Stimulated activated CD8-positive, alpha-beta memory T cell treated with anti-CD3 and anti-CD28 coated beads, Interleukin-4, amount 100 ng/mL, for 48 hours (primary cell): Measurements from ENCODE around the gene LDHD.
"Not testable (repeated sequence)": the region's sequence is repeated elsewhere in the genome, so short reads cannot be mapped to it uniquely, and the experiment has no call there.

Source experiments
- DNase-seq: peaks from one replicate; pipeline ENCODE4 v3.0.0-alpha.2; 2020

LDHD gene

DNA sequence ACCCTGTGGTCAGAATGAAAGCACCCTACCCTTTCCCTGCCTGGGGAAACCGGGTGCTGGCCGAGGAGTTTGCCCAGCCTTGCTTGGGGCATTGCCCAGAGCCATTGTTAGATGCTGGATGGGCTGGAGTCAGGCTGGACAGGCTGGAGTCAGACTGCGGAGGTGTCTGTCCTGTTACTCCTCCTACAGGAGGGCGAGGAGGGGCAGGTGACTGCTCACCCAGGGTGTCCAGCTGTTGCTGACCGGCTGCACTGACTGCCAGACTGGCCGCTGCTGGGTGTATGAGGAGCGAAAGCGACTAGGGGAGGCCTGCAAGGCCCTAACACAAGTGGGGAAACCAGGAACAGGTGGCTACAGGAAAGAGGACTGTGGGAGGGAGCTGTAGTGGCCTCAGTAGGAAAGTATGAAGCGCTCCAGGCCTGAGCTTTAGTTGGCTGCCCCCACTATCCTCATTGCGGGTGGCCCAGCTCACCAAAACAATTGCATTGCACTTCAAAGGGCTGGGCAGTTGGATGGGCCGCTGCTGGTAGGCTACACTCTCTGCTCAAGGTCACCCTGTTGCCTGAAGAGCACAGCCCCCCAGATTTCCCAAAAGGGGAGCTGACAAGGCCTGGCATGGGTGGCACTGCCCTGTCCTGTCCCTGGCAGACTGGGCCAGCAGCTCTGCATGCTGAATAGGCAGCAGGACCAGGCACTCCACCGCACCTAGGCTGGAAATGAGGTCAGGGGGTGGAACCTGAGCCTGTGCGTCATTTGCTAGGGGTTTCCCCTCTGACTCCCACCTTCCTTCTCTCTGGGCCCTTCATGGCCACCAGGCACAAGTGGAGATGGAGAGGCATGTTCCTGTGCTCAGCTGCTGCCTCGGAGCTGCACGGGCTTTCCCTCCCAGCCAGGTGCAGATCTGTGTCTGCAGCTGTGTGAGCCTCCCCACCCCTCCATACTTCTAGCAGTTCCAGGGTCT lies 18.4 kb downstream of the LDHD start:
- peak; percentile 82 for DNase-seq

DNA sequence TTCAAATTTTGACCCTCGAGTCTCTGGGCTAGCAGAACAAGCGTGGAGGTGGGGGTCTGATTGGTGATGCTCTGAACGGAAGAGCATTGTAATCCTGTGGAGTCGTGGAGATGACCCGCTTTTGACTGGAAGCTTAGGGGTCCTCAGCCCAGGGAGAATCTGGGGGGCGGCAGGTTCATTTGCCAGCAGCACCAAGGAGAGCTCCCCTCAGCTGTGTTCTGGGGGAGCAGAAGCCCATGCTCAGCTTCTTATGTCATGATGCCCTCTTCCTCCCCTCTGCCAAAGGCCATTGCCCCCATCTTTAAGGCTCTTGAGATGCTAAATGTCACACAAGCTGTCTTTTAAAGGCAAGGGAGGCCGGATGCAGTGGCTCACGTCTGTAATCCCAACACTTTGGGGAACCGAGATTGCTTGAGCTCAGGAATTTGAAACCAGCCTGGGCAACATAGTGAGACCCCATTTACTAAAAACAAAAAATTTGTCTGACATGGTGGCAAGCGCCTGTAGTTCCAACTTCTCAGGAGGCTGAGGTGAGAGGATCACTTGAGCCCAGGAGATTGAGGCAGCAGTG lies 19.3 kb downstream of the LDHD start:
- DNase-seq = no peak

DNA sequence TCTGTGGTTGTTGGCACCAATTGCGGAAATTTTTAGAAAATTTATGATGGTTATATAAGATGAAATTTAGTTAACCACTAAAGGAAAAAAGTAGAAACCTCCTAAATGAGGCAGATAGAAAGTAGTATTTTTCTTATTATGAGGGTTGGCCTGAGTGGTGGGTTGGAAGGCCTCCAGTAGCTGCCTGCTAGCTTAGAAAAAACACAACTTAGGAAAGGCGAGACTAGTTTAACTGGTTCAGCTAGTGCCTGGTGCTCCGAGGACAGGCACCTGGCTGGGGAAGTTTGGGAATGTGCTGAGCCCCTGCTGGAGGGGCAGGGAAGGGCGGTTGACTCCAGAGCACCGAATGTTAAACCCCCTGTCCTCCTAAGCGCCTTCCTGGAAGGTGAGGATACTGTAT lies 19.9 kb downstream of the LDHD start:
- DNase-seq = no peak

DNA sequence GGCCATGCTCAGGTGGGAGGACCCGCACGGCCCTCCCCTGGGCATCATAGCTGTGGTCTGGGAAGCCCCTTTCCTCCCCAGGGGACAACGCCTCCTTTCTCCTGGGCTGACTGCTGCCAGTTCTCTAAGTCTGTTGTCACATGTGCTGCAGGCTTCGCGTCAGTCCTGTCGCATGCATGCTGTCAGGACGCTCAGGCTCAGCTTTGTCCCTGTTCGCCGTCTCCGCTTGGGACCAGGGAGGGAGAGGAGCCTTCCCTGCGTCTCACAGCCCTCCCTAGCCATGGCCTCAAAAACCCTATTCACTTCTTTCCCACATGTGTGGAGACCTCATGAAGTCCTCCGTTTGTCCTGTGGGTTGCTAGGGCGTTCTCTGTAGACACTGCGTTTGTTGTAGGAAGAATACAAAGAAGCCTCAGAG lies 21.4 kb downstream of the LDHD start:
- no peak for DNase-seq

DNA sequence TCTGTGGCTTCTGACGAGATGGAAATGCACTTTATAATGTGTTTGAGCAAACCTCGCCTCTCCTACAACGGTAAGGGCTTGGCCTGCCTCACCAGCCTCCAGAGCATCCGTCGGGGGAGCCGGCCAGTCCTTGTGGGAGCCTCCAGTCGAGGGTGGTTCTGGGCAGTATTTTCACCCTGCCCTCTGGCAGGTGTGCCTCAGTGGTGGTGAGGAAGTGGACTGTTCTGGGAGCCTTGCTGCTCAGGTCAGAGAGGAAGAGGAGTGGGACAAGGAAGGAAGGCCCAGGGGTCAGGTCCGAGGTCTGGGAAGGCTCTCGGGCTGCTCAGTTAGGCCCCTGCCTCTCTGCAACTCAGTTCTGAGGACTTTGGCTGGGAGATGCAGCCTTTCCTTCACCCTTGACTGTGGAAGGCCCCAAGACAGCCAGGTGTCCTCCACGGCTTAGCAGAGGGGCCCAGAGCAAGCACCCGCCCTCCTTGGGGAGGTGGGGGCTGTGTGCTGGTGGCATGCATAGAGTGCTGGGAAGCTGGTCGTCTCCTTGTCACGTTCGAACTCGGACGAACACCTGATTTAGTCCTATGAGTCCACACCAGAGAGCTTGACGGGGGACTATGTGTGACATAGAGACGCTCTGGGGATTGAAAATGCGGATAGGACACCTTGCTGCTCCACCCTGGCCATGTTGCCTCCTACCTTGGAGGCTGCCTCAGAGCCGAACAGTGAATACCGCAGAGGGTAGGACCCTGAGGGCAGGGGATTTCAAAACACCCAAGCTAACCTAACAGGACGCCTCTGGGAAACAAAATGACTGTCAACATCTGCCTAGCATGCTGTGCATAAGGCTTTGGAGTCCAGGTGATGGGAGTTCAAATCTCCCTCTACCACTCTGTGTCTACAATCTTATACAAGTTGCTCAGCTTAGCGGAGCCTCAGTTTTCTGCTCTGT lies 22.7 kb downstream of the LDHD start:
- DNase-seq = no peak

DNA sequence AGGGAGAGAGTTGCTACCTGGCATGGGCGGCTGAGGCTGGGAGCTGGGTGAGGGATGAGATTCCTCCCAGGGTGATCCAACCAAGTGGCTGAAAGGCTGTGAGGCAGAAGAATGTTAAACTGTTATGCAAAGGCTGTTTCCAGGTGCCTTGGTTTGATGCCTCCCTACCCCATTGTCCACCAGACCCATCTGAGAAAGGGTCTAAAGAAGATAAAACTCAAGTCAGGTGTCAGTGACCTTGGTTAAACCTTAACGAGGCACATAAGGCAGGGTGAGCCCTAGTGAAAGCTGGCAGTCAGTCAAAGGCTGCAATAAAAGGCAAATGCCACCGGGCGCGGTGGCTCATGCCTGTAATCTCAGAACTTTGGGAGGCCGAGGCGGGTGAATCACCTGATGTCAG lies 23.8 kb downstream of the LDHD start:
- DNase-seq = no peak

DNA sequence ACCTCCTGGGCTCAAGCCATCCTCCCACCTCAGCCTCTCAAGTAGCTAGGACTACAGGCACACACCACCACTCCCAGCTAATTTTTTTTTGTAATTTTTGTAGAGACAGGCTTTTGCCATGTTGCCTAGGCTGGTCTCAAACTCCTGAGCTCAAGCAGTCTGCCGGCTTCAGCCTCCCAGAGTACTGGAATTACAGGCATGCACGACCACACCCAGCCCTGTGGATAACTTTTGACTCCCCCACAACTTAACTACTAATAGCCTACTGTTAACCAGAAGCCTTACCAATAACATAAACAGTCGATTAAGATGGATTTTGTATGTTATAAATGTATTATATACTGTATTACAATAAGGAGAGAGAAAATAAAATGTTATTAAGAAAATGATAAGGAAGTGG lies 25.0 kb downstream of the LDHD start:
- not testable (repeated sequence) for DNase-seq

DNA sequence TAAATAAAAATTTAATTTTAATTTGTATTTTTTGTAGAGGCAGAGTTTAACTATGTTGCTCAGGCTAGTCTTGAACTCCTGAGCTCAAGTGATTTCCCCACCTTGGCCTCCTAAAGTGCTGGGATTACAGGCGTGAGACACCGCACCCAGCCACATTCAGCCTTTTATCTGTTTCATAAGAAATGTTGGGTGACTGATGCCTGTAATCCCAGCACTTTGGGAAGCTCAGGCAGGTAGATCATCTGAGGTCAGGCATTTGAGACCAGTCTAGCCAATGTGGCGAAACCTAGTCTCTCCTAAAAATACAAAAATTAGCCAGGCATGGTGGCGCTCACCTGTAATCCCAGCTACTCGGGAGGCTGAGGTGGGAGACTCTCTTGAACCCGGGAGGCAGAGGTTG lies 25.7 kb downstream of the LDHD start:
- not testable (repeated sequence) for DNase-seq

DNA sequence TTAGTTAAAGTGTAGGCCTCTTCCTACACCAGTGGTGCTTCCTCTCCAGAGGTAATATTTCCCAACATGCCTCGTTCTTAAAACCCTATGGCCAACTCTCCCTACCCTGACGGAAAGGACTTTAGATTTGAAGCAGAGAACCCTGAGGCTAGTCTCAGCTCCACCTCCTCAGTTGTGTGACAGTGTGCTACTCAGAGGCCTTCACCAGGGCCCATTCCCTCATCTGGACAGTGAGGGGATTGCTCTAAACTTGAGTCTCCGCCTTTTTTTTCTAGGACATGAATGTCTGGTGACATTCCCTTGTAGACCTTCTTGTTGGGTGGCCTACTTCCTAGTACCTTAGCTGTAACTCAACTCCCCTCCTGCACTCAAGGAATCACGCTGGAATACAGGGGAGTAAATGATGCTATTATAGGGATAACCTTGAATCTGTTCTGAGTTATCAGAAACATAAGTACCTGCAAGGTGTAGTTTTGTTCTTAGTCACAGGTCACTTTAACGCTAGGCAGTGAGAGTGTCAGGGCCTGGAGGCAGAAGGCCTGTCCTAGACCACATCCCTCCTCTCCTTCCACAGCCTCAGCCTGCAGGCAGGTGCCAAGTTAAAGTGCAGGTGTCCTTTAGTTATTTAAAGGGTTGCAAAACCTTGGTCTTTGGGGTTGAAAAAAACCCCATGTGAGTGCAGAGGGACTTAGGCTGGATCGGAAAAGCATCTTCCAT lies 26.9 kb downstream of the LDHD start:
- no peak for DNase-seq

DNA sequence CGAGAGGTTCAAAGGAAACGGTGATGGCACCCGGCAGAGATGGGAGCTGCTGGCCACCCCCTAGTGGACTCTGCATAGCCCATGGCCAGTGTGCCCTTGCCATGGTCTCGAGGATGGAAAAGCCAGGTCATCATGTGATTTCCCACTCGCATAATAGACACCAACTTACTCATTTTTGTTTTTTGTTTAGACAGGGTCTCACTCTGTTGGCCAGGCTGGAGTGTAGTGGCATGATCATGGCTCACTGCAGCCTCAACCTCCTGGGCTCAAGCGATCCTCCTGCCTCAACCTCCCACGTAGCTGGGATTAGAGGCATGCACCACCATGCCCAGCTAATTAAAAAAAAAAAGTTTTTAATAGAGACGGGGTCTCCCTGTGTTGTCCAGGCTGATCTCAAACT lies 27.6 kb downstream of the LDHD start:
- DNase-seq = no peak

DNA sequence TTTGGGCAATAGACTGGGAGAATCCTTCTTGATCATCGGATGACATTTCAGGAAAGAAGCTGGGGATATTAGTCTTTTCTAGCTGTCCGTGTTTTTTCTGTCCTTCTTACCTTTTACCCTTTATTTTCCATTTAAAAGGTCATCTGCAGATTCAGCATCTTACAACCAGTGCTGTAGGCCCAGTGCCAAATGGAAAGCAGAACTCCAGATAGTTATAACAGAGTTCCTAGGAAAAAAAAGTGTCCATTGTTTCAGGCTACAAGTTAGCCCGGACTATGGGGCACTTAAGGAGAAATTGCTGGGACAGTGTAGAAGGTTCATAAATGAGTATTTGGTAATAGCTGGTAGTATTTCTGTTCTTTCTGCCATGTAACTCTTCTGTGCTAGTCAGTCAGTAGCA lies 28.4 kb downstream of the LDHD start:
- no peak for DNase-seq

DNA sequence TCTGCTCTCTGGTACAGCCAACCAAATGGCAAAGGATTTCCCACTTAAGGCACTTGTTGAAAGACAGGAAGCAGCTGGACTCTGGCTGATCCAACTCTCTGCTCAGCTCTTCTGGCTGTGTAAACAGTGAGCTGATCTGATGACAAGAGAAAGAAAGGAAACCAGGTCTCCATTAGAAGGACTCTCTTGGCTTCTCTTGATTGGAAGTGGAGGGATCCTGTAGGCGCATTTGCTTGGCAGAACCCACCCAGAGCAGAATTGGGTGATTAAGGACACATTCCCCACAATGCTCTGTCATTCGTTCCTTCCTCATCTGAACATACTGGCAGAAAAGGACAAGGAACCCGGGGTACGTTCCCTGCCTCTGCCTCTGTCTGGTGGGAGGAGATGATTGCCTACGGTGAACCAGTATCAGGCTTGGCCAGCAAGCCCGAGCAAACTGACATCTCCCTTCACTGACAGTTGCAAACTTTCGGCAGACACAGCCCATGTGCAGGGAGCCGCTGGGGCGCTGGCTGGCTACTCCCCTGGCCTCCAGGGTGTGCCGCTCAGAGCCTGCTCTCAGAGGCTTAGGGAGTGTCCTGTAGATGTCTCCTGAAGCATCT lies 29.1 kb downstream of the LDHD start:
- no peak for DNase-seq

DNA sequence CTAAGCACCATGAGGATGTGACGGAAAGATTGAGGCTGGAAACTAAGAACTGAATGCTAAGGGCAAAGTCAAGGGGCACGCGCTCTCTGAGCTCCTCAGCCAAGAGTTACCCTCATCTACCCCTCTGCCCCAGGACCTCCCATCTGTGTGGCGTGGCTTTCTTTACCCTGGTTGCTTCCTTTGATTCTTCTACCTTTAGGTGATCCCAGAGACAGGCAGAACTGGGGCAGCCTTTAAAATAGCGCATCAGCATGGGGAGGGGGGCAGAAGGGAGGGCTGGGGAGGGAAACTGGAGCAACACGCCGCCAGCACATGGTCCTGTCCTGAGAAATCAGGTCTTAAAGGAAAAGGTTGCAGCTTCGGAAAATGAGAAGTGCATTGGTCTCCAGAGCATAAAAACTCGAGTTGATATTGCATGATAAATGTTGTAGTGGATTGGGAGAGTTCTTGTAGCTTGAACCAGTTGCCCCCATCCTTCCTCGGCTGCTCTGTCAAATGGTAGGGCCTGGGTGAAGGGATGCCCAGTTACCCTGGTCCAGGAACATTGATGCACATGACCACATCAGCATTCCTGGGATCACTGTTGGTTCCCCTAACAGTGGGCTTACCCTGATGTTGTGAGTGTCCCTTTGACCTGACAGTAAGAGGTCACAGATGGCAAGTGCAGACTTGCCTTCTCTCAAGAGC lies 29.7 kb downstream of the LDHD start:
- DNase-seq = no peak

DNA sequence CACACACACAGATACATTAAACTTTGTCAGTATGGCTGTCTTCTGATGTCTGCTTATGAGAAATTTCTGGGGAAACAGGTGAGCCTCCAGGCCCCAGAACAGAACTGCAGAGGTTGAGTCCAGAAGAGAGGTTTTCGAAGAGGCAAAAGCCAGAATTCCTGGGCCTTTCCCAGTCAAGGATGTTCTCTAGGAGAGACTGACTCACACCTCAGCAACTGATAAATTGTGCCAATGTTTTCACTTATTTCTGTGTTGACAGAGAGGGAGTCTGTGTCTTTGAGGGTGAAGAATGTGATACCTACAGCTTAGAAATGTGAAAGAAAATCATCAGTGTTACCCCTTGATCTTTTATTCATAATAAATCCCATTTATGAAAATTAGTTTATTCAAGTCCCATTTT lies 30.3 kb downstream of the LDHD start:
- DNase-seq = no peak

DNA sequence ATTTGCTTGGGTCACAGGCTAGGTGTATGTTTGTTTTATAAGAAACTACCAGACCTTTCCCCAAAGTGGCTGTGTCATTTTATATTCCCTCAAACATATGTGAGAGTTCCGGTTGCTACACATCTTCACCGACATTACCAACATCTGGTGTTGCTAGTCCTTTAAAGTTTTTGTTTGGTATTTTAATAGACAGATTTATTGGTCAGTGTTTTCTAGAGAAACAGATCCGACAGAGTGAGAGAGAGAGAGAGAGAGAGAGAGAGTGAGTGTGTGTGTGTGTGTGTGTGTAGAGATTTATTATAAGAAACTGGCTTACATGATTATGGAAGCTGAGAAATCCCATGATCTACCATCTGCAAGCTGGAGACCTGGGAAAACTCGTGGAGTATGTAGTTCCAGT lies 31.0 kb downstream of the LDHD start:
- DNase-seq = no peak

DNA sequence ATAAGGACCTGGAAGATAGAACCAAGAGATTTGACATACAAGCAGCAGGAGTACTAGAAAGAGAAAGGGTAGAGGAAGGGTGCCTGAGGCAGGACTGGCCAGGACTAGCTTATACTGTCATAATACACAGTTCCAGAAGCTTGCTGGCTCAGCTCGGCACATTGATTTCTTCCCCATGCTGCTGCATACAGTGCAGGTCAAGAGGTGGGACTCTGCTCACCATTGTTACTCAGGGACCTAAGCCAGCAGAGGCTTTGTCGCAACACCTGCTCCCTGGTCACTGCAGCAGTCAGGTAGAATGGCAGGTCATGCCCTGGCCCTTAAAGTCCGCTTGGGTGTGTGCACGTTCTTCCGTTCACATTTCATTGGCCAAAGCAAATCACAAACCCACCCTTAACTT lies 32.8 kb downstream of the LDHD start:
- no peak for DNase-seq

DNA sequence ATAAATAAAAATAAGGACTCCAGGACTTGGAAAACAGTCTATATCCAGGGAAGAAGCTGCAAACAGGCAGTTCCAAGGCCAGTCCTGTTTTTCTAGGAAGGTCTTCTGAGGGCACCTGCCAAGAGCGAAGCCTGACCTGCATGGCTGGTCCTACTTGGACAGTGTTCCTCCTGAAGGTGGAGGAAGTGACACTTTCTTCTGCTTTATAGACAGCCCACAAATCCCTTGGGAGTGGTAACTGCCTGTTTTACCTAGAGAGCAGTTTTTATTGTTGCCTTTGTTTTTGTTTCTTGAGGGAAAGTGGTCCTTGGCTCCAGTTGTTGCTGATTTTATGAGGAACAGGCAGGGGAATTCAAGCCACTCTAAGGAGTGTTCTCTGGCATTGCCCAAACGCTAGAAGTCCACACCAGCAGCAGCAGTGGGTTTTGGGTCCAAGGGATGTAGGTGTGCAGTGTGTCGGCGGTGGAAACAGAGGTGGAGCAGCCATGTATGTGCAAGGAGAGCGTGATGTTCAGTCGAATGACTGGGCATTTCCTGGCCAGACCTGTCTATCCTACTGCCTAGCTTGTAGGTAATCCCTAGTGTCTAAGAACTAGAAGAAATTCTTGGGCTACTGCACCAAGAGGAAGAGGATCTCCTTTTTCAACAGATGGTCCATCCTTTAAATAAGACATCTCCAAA lies 35.3 kb downstream of the LDHD start:
- no peak for DNase-seq

DNA sequence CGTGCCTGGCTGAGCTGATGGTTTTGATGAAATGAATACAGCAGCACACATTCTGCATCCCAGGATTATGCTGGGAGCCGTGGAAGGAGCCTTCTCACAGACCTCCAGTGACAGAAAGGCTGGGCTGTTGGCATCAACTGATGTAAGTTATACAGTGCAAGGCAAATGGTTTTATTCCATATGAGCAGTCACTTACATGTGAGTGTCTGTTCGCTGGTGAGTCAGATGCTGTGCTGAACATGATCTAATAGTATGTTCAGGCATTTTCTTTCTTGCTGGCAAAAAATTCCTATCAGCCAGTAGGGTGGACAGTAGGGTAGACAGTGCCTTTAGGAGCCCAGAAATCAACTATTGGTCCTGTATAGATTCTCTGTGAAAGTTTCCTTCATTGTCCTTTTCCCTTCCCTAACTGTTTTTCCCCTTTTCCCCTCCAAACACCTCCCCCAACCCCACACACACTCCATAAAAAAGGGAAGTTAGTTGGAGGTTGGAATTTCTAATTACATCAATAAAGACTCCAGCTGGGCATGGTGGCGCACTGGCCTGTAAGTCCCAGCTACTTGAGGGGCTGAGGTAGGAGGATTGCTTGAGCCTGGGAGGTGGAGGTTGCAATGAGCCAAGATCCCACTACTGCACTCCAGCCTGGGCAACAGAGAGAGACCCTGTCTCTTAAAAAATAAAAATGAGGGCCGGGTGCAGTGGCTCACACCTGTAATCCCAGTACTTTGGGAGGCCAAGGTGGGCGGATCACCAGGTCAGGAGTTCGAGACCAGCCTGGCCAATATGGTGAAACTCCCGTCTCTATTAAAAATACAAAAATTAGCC lies 36.2 kb downstream of the LDHD start:
- no peak for DNase-seq

DNA sequence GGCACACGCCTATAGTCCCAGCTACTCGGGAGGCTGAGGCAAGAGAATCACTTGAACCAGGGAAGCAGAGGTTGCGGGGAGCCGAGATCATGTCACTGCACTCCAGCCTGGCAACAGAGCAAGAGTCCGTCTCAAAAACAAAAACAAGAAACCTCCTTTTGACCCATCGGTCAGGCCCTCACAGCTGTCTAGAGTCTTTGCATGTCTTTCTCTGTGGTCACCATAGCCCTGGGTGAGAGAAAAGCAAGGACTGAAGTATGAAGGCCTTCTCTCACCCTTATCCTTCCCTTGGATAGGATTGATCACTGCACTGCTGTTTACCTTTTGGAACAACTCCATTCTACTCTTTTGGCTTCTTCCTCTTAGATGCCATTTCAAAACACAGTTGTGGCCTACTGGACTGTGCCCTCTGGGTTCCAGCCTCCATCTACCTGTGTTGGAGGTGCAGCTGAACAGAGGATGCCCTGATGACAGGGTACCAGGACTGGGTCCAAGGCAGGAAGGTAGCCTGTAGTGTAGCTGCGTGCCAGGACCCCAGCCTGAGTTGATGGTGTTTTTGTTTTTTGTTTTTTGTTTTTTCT lies 37.1 kb downstream of the LDHD start:
- no peak for DNase-seq

DNA sequence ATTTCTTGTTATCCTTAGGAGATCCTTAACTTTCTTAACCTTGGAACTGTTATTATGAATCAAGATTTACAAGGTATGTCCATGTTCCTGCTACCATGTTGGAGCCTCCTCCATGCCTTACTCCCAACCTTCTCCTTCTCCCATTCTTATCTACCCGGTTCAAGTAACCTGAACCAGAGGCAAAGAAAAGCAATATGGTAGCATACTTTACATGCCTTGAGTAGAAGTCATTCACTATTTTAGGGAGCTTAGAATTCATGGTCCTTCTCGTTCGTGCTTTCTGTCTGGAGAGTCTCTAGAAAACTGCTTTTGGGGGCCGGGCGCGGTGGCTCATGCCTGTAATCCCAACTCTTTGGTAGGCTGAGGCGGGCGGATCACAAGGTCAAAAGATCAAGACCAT lies 37.7 kb downstream of the LDHD start:
- no peak for DNase-seq
